Small intestine (tissue), 7 donors: ENCODE results near the gene STARD8. TPM values are rescaled to one million over a fixed set of nuclear protein-coding genes. Genes with fewer than 3 reads are reported as not detected.

Source experiments
- DNase-seq, 2 donors: peaks; one replicate each; pipeline versions ENCODE4 v3.0.0 to v3.0.0-alpha.2; 2013
- FAIRE-seq: peaks from 2 replicates; lab custom pipeline; 2012; peaks lifted over from hg19 to GRCh38; lab: Jason Lieb, UNC
- H3K27ac ChIP-seq, 3 donors: one replicate each; pipeline ENCODE4 v1.5.1; 2013; ENCODE audit warnings: low read length in 2 of 3, mild to moderate bottlenecking in 2 of 3, control low read depth in 1 of 3, inconsistent platforms in 1 of 3, low read depth in 1 of 3, moderate library complexity in 1 of 3
- H3K27me3 ChIP-seq, 3 donors: one replicate each; pipeline ENCODE4 v1.6.1; 2013; ENCODE audit warnings: low read length in 3 of 3, inconsistent platforms in 1 of 3; ENCODE audit not compliant: control insufficient read depth in 3 of 3, insufficient read depth in 3 of 3
- H3K36me3 ChIP-seq, 3 donors: one replicate each; pipeline ENCODE4 v1.6.1; 2013; ENCODE audit warnings: low read length in 3 of 3, inconsistent platforms in 1 of 3, low read depth in 1 of 3, mild to moderate bottlenecking in 1 of 3, moderate library complexity in 1 of 3; ENCODE audit not compliant: control insufficient read depth in 3 of 3, insufficient read depth in 2 of 3
- H3K4me1 ChIP-seq, 3 donors: one replicate each; pipeline ENCODE4 v1.6.1; 2013; ENCODE audit warnings: low read length in 2 of 3, inconsistent platforms in 1 of 3, low read depth in 1 of 3, mild to moderate bottlenecking in 1 of 3, moderate library complexity in 1 of 3; ENCODE audit not compliant: control insufficient read depth in 3 of 3, insufficient read depth in 2 of 3
- H3K4me3 ChIP-seq, 3 donors: one replicate each; pipeline ENCODE4 v1.5.1; 2013; ENCODE audit warnings: low read length in 3 of 3, control low read depth in 1 of 3, inconsistent platforms in 1 of 3, low read depth in 1 of 3, mild to moderate bottlenecking in 1 of 3, moderate library complexity in 1 of 3
- H3K9me3 ChIP-seq, 2 donors: one replicate each; pipeline ENCODE4 v1.6.1; 2013; ENCODE audit warnings: low read depth in 1 of 2, low read length in 1 of 2; ENCODE audit not compliant: control insufficient read depth in 2 of 2, insufficient read depth in 1 of 2
- WGBS, 3 donors: extraction: QIAGEN DNeasy Blood & Tissue Kit; methylation state at CpG; one replicate each; pipeline ENCODE4 v1.1.7; 2013; 5-methylcytosine and 5-hydroxymethylcytosine counted together
- polyA plus RNA-seq, 4 donors: library from polyadenylated mRNA; stranded (reverse) in 3 of 4; unstranded in 1 of 4; fragments of 200-250 nt in 3 of 4; fragments of 120-200 nt in 1 of 4; gene quantifications; one replicate each; pipeline versions ENCODE4 v1.2.1 to v1.2.3, GENCODE V29; 2013
- donor health status: healthy with polysubstance abuse.
- donor health status: control.
- donor health status: control.
- donor health status: Bipolar disorder and iron deficiency.
- donor health status: healthy.

Gene STARD8
- polyA plus RNA-seq, 4 donors: 0.67 to 5.6 (median 1.5) TPM

DNA sequence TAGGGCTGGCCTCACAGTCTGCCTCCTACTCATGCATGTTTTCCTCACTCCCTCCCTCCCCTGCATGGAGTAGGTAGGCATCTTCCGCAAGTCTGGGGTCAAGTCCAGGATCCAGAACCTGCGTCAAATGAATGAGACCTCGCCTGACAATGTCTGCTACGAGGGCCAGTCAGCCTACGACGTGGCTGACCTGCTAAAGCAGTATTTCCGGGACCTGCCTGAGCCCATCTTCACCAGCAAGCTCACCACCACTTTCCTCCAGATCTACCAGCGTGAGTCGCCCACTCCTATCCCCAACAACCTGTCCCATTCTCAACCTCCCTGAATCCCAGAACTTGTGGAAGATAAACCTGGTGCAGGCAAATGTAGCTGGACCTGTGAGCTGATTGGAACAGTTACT lies 73.4 kb downstream of the STARD8 start:
- 86 to 95% (median 86%) methylated on average over 9 of the region's 9 CpGs for WGBS, 3 donors
- DNase-seq (no peak), FAIRE-seq (no peak)
- Histone ChIP-seq H3K4me1 (no peaks in the 10 kb centered on the region), H3K9me3 (no peaks in the 10 kb centered on the region), H3K27me3 (no peaks in the 10 kb centered on the region), H3K36me3 (no peaks in the 10 kb centered on the region), H3K4me3 (no peak overlapping the region), H3K27ac (no peak overlapping the region)

DNA sequence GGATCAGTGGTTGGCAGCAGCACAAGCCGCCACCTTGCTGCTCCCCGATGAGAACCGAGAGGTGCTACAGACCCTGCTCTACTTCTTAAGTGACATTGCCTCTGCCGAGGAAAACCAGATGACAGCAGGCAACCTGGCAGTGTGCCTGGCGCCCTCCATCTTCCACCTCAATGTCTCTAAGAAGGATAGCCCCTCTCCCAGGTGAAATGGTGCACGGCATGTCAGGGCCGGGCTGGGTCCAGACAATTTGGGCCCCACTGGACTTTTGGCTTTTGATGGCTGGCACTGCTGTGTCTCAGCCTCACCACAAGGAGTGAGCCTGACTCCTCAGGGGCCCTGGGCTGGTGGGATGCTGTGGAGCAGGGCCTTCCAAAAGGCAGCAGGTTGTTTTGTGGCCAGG lies 74.1 kb downstream of the STARD8 start:
- FAIRE-seq: no peak
- Histone ChIP-seq H3K27ac (no peak overlapping the region), H3K4me3 (no peak overlapping the region), H3K36me3 (no peaks in the 10 kb centered on the region), H3K9me3 (no peaks in the 10 kb centered on the region), H3K27me3 (no peaks in the 10 kb centered on the region), H3K4me1 (no peaks in the 10 kb centered on the region)
- WGBS, 3 donors: 73 to 87% (median 75%) methylated on average over 7 of the region's 7 CpGs
- DNase-seq: no peak

DNA sequence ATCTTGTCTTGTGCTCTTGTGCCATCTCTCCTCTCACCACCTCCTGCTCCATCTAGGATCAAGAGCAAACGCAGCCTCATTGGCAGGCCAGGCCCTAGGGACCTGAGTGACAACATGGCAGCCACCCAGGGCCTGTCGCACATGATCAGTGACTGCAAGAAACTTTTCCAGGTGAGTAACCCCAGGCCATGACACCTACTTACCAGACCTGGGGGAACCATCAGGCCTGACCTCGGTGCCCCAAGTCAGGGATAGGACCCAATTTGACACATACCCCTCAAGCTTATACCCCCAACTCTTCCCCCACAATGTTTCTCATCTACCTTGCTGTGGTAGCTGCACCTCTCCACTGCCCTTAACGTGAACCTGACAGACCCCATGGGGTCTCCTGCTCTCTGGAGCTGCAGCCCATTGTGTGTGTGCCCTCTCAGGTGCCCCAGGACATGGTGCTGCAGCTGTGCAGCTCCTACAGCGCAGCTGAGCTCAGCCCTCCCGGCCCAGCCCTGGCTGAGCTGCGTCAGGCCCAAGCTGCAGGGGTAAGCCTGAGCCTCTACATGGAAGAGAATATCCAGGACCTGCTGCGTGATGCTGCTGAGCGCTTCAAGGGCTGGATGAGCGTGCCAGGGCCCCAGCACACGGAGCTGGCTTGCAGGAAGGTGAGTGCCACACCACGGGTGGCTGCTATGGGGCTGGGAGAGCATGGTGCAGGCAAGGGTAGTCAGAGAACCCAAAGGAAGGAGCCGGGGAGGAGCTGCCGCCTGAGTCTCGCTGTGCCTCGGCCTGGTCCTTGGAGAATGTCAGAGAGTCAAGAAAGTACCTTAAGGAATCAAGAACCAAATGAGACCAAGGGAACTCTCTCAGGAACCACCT lies 74.8 kb downstream of the STARD8 start:
- FAIRE-seq: no peak
- DNase-seq: no peak
- 76 to 89% (median 80%) methylated on average over 16 of the region's 16 CpGs for WGBS, 3 donors
- H3K36me3 ChIP-seq: no peaks in the 10 kb centered on the region
- H3K4me1 ChIP-seq: no peaks in the 10 kb centered on the region
- no peak overlapping the region for H3K4me3 ChIP-seq
- H3K27ac ChIP-seq: no peak overlapping the region
- H3K9me3 ChIP-seq: no peaks in the 10 kb centered on the region
- no peaks in the 10 kb centered on the region for H3K27me3 ChIP-seq

DNA sequence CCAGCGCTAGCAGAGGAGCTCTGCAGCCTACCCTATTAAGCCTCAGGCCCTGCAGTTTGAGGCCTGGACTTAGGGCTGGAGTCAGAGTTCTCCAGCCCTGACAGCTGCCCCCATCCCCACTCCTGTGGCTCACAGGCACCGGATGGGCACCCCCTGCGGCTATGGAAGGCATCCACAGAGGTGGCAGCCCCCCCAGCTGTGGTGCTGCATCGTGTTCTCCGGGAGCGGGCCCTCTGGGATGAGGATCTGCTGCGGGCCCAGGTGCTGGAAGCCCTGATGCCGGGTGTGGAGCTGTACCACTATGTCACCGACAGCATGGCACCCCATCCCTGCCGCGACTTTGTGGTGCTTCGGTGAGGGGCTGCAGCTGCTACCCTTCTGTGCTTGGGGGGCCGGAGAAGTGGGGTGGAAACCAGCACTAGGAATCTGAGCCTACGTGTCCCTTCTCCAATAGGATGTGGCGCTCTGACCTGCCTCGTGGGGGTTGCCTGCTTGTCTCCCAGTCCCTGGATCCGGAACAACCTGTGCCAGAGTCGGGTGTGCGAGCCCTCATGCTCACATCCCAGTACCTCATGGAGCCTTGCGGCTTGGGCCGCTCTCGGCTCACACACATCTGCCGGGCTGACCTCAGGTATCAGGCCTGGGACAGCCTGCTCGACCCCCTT lies 76.2 kb downstream of the STARD8 start:
- Histone ChIP-seq H3K27me3 (no peaks in the 10 kb centered on the region), H3K4me1 (no peaks in the 10 kb centered on the region), H3K36me3 (no peaks in the 10 kb centered on the region), H3K27ac (no peak overlapping the region), H3K4me3 (no peak overlapping the region), H3K9me3 (no peaks in the 10 kb centered on the region)
- DNase-seq (no peak), FAIRE-seq (no peak)
- 83 to 93% (median 86%) methylated on average over 17 to 24 of the region's 24 CpGs for WGBS, 3 donors

DNA sequence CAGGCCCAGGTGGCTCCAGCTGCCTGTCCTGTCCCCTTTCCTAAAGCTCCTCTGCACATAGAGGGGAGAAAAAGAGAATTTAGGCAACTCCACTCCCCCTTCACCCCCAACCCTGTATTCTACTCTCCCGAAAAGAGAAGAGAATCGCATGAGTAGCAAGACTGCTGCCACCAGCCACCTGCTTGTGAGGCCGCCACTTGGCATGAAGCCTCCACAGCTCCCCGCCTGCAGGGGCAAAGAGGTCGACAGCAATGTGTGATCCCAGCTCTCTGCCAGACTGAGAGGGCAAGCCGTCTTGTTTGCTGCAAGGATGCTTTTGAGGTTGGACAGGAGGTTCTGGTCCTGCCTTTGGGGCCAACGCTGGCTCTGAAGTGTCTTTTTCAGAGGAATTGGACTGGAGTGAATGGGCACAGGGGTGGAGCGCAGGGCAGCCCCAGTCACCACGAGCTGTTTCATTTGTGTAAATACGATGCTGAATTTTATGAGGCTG lies 77.1 kb downstream of the STARD8 start:
- Histone ChIP-seq H3K4me1 (no peaks in the 10 kb centered on the region), H3K36me3 (no peaks in the 10 kb centered on the region), H3K4me3 (no peak overlapping the region), H3K27me3 (no peaks in the 10 kb centered on the region), H3K27ac (no peak overlapping the region), H3K9me3 (no peaks in the 10 kb centered on the region)
- DNase-seq (no peak), FAIRE-seq (no peak)
- WGBS, 3 donors: 72 to 86% (median 72%) methylated on average over 10 of the region's 10 CpGs

DNA sequence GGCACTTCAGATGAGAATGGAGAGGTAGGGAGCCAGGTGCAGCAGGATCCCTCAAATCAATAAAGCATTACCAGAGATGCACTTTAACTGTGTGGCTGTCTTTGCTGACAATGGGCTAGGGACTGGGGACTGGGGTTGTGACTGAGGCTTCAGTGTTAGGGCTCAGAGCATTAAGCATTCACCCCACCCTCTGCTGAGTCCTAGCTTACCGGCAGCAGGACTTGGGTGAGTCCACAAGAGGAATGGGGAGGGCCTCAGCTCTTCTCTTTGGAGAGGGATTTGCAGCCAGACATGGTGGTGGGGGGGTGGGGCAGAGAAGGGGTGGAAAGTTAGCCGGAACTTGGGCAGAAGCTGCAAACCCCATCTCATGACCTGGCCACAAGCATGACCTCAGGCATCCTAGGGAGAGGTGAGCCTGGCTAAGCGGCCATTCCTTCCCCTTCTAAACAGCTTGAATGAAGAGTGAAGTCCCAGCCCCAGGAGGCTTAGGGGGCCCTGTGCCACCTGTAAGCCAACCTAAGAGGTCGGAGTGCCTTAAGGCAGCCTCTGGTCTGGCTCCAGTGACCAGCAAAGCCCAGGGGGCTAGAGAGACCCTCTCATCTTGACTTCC lies 78.4 kb downstream of the STARD8 start:
- Histone ChIP-seq H3K4me1 (no peaks in the 10 kb centered on the region), H3K27ac (no peak overlapping the region), H3K36me3 (no peaks in the 10 kb centered on the region), H3K4me3 (no peak overlapping the region), H3K27me3 (no peaks in the 10 kb centered on the region), H3K9me3 (no peaks in the 10 kb centered on the region)
- FAIRE-seq: no peak
- DNase-seq: no peak
- WGBS, 3 donors: 65 to 84% (median 75%) methylated on average over 4 of the region's 4 CpGs

DNA sequence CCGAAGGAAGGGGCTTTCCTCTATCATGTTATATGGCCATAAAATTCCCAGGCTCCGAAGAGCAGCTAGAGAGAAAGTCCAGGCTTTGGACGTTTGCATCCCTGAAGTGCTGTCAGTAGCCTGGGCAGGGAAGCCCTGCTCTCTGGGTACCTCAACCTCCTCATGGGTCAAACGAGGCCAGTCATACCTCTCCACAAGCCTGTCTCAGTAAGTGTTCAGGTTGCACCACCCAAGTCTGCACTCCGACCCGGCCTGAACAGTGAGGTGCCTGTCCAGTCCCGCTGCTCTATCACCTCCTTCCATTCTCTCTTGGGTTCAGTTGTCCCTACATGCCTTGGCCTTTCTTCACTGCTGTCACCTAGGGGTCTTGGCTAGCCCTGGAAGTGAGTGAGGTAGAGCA lies 78.9 kb downstream of the STARD8 start:
- WGBS, 3 donors: 64 to 82% (median 78%) methylated on average over 7 of the region's 7 CpGs
- DNase-seq (no peak), FAIRE-seq (no peak)
- H3K27me3 ChIP-seq: no peaks in the 10 kb centered on the region
- no peak overlapping the region for H3K27ac ChIP-seq
- no peak overlapping the region for H3K4me3 ChIP-seq
- no peaks in the 10 kb centered on the region for H3K4me1 ChIP-seq
- no peaks in the 10 kb centered on the region for H3K9me3 ChIP-seq
- H3K36me3 ChIP-seq: no peaks in the 10 kb centered on the region

DNA sequence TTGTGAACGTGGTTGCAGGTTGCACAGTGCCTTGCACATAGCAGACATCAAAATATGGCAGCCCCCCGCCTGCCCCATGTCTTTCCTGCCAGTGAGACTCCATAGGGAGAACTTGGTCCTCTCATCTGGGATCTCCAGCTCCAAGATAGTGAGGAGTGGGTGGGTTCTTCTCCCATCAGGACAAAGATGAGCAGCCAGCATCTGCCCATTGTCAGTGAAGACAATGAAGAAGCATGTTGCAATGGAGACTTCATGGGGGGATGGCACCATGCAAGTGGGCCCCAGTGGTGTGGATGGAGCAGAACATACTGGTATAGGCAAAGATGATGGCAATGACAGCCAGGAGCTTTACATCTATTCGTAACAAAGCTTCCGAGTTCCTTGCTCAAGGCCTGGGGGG lies 80.2 kb downstream of the STARD8 start:
- Histone ChIP-seq H3K27ac (no peak overlapping the region), H3K9me3 (no peaks in the 10 kb centered on the region), H3K36me3 (no peaks in the 10 kb centered on the region), H3K4me1 (no peaks in the 10 kb centered on the region), H3K27me3 (no peaks in the 10 kb centered on the region), H3K4me3 (no peak overlapping the region)
- FAIRE-seq: no peak
- WGBS, 3 donors: 63 to 88% (median 74%) methylated on average over 4 of the region's 4 CpGs
- DNase-seq: no peak
